NCI-H1105 (cell line): ENCODE results near the gene ASNSD1.
"Not testable (repeated sequence)": the region's sequence is repeated elsewhere in the genome, so short reads cannot be mapped to it uniquely, and the experiment has no call there.

Experiments
- DNase-seq: peaks from one replicate; lab custom pipeline; 2025; lab: John Stamatoyannopoulos, UW

ASNSD1 gene

GRCh38 chr2:189687796-189688195 is 26.5 kb downstream of the ASNSD1 start:
- not testable (repeated sequence) for DNase-seq

- DNase-seq, result no peak
Measured at GRCh38 chr2:189696223-189696622, 35.0 kb downstream of the ASNSD1 start.

- peak; percentile 4 for DNase-seq
Measured at GRCh38 chr2:189698020-189698887, 37.0 kb downstream of the ASNSD1 start.

- no peak for DNase-seq
Measured at GRCh38 chr2:189700681-189701080, 39.4 kb downstream of the ASNSD1 start.

GRCh38 chr2:189702071-189702470 is 40.8 kb downstream of the ASNSD1 start:
- no peak for DNase-seq

GRCh38 chr2:189709501-189710221 is 48.4 kb downstream of the ASNSD1 start:
- no peak for DNase-seq

GRCh38 chr2:189717593-189717992 is 56.3 kb downstream of the ASNSD1 start:
- DNase-seq, result not testable (repeated sequence)

- DNase-seq, result no peak
Measured at GRCh38 chr2:189719571-189719970, 58.3 kb downstream of the ASNSD1 start.
